GM12874 (cell line): ENCODE results near the gene KRT35.

Source experiments
- CTCF ChIP-seq: IDR thresholded peaks from 2 replicates; pipeline ENCODE4 v1.5.1; 2011; ENCODE audit warnings: low read depth, mild to moderate bottlenecking, control low read depth, low read length, moderate library complexity; ENCODE audit not compliant: insufficient read depth

The KRT35 gene

DNA sequence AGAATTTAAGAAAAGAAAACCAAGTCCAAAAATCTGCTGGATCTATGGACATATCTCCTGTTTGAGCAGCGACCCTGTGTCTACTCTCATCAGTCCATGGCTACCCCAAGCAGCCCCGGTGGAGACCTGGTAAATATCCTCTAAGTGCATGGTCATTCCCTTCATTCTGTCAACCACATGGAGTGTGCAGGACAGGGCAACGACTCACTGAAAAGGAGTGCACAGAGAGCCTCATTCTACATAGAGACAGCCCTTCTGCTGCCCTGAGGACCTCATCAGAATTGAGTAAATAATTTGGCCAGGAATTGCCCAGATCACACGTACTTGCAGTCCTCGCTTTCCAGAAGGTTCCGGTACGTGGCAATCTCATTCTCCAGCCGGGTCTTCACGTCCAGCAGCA is 43.2 kb downstream of the KRT35 start:
- no peak for TF ChIP-seq CTCF

GRCh38 chr17:41437254-41437653 is 43.7 kb downstream of the KRT35 start:
- TF ChIP-seq CTCF = no peak

DNA sequence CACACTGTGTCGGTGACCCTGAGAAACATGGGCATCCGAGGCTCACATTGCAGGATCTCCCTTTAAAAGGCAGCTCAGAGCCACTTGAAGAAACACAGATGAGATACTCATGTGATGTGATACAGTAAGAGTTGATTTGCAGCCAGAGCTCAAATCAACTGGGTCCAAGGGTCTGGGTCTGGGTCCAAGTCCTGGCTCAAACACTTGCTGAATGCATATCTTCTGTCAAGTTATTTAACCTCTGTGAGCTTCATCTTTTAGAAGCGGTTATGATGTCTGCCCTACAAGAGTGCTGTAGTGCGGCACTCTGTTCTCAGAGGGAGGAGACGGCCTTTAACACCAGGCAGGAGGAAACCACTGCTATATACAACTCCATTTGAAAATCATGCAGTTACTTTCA is 46.5 kb downstream of the KRT35 start:
- no peak for TF ChIP-seq CTCF

DNA sequence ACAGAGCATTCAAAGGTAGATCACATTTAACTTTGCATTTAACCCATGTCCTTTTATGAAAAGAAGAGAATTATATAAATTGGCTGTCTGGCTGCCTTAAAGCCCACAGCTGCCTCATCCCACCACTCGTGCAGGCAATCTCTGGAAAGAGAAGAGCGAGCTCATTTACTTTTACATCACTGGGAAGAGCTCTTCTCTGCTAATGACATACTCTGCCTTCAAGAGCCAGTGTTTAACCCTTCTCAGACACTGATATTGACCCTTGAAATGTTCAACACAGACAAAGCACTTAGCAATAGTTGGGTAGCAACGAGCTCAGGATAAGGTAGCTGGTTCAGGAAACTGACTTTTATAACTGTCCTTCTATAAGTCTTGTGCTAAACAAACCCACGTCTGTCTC is 46.9 kb downstream of the KRT35 start:
- TF ChIP-seq CTCF = no peak

DNA sequence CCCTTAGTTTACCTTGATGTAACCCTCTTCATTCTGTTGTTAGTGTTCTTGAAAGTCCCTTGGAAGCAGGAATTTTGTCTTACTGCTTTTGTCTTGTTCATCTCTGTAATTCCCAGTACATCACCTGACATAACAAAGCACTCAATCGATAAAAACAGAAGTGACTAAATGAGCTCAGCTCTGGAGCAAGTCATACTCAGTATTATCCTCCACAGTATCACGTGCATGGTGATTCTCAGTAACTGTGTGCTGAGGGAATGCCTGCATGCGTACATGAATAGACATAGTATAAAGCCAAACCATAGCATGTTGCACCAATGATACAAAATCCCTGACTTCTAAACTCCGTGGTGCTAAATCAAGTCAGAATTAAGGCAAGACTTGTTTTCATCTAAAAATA is 47.4 kb downstream of the KRT35 start:
- TF ChIP-seq CTCF = no peak

DNA sequence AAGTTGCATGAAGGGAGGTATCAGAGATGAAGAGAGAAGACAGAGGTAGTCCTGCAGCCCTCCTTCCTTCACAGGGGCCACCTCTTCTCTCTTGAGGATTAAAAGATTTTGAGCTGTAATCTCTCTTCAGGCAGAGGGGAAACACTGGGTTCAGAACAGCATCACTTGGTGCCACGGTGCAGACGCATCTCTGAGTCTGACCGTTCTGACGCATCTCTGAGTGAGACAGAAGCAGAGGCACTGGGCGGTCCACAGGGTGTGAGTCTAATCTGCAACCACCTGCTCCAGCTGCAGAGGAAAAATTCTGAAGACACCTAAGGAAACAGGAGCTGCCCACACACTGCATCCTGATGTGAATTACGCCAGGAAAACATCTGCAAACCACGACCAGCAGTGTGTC is 51.3 kb downstream of the KRT35 start:
- no peak for TF ChIP-seq CTCF

DNA sequence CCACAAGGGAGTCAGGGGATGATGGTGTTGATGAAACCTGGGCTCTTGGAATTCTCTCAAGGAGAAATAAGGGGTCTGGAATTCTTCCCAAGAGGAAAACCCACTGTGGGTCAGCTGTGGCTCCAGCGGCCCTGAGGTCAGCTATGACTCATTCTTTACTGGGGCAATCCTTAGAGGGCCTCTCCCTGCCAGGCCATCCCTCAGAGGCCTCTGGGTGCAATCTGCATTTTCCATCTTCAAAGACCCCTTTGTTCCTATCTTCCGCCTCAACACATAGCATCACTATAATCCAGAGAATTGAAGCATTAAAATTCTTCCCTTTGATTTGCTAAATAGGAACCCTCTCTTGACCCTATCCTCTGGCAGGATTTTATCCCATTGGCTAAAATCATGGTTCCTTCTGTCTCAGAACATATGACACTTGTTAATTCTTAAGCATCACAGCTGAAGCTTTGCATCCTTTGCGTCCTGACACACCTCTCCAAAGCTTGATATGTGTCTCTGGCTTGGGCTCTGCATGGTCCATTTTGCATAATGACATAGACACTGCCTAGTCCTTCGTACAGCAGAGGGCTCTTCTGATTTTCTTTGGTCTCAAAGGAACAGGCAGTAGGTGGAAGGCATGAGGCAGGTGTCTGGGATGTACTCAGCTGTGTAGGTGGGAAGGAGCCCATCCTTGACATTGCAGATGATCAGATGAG is 52.2 kb downstream of the KRT35 start:
- no peak for TF ChIP-seq CTCF
